ENCODE data around the gene DRC1.
A peak's percentile ranks its signal among the peaks of the same experiment; 100 is the strongest.

Gene DRC1

DNA sequence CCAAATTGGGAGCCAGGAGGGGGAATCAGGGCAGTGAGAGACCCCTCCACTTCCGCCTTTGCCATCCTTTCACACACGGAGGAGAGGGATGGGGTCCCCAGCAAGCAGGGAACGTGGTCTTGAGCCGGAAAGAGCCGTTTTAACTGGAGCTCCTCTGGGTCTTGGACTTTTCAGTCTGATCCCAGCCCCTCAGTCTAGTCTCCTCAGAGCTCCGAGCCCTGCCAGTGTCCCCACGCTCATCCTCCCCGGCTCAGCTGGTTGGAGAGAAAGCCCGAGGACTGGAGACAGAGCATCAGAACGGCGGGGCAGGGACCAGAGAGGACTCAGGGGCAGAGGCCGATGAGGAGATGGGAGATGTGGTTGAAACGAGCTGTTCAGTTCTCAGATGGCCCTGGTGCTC lies 102.3 kb downstream of the DRC1 start:
- H3K79me2 ChIP-seq: no peaks in the 10 kb centered on the region
- H3K9ac ChIP-seq: no peak overlapping the region
- H3K4me2 ChIP-seq (ENCODE audit: low read length): no peak overlapping the region
- H3K9me3 ChIP-seq (ENCODE audit: control insufficient read depth, low read length): no peaks in the 10 kb centered on the region
- H3K27ac ChIP-seq: no peak overlapping the region
- H3K36me3 ChIP-seq (ENCODE audit: control insufficient read depth, insufficient read depth, low read length): no peaks in the 10 kb centered on the region
- H2AFZ ChIP-seq: peak overlapping the region; percentile 97
- no peaks in the 10 kb centered on the region for H3K4me1 ChIP-seq
- no peak for TF ChIP-seq CTCF (IDR thresholded peaks at IDR 0.05)
- no peaks in the 10 kb centered on the region for H3K27me3 ChIP-seq (ENCODE audit: control insufficient read depth, insufficient read depth, low read length)
- H3K4me3 ChIP-seq (ENCODE audit: low read depth, low read length): no peak overlapping the region

- Histone ChIP-seq H2AFZ (no peak overlapping the region), H3K9me3 (ENCODE audit: control insufficient read depth, low read length) (no peaks in the 10 kb centered on the region), H3K4me3 (ENCODE audit: low read depth, low read length) (no peak overlapping the region), H3K27me3 (ENCODE audit: control insufficient read depth, insufficient read depth, low read length) (no peaks in the 10 kb centered on the region), H3K36me3 (ENCODE audit: control insufficient read depth, insufficient read depth, low read length) (no peaks in the 10 kb centered on the region), H3K9ac (no peak overlapping the region), H3K27ac (no peak overlapping the region), H3K4me2 (ENCODE audit: low read length) (no peak overlapping the region), H3K79me2 (no peaks in the 10 kb centered on the region), H3K4me1 (no peaks in the 10 kb centered on the region)
- TF ChIP-seq CTCF (IDR thresholded peaks at IDR 0.05): no peak
These were observed 104.6 kb downstream of the DRC1 start for GRCh38 chr2:26506279-26506678.

Data from parathyroid adenoma (tissue), 2 donors.